NOMO-1 treated with dmso at 0.1 percent for 144 hours (cell line): ENCODE results near the gene PET100.
A peak's percentile ranks its signal among the peaks of the same experiment; 100 is the strongest.

ENCODE experiments used
- DNase-seq: peaks from one replicate; lab custom pipeline; 2025; ENCODE audit not compliant: unreplicated experiment; lab: John Stamatoyannopoulos, UW

PET100 gene

DNA sequence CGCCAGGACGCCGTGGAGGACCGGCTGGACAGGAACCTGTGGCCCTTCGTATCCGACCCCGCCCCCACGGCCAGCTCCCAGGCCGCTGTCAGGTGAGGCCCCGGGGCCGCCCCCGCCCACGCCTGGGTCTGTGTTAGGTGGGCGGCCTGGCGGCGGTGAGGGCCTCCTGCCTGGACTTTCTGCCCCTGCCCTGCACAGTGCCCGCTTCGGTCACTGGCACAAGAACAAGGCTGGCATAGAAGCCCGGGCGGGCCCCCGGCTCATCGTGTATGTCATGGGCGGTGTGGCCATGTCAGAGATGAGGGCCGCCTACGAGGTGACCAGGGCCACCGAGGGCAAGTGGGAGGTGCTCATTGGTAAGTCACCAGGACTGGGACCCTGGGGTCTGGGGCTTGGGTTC lies 17.6 kb downstream of the PET100 start:
- DNase-seq, result no peak

- DNase-seq, result no peak
These were observed 18.8 kb downstream of the PET100 start for GRCh38 chr19:7648265-7649014.

DNA sequence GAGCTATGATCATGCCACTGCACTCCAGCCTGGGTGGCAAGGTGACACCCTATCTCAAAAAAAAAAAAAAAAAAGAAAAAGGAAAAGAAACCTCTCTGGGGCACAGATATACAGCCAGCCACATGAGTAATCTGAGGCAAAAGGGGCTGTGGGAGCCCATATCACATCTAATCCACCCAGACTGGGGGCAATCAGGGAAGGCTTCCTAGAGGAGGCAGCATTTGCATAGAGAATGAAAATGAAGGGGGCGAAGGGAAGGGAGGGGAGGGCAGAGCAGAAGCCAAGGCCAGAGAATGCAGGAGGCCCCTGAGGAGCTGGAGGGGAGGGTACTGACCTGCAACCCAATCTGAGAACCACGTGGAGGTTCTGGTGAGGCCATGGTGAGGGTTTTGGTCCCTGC lies 20.6 kb downstream of the PET100 start:
- DNase-seq, result no peak

- DNase-seq, result peak; percentile 94
These were observed 22.6 kb downstream of the PET100 start for GRCh38 chr19:7652061-7652641.

- DNase-seq, result no peak
These were observed 24.8 kb downstream of the PET100 start for GRCh38 chr19:7654401-7654800.

GRCh38 chr19:7655581-7655980 lies 26.0 kb downstream of the PET100 start:
- DNase-seq, result peak; percentile 87

DNA sequence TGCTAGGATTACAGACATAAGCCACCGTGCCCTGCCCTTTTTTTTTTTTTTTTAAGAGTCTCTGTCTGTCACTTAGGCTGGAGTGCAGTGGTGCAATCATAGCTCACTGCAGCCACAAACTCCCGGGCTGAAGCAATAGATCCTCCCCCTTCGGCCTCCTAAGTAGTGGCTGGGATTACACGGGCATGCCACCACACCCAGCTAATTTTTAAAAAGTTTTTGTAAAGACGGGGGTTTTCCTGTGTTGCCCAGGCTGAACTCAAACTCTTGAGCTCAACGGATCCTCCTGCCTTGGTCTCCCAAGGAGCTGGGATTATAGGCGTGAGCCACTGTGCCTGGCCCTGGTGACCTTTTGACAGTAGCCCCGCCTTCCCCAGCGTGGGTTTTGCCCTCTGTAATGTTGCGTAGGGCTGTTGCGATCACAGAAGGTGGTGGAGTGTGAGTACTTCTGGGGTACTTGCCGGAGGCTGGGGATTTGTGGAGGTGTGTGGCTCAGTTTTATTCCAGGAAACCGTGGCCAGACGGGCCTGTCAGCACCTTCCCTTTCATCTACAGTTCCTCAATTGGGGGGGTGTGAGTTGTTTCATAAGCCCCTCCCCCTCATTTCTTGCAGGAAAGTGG lies 27.6 kb downstream of the PET100 start:
- DNase-seq, result peak; percentile 78

- no peak for DNase-seq
These were observed 28.7 kb downstream of the PET100 start for GRCh38 chr19:7658219-7658686.

DNA sequence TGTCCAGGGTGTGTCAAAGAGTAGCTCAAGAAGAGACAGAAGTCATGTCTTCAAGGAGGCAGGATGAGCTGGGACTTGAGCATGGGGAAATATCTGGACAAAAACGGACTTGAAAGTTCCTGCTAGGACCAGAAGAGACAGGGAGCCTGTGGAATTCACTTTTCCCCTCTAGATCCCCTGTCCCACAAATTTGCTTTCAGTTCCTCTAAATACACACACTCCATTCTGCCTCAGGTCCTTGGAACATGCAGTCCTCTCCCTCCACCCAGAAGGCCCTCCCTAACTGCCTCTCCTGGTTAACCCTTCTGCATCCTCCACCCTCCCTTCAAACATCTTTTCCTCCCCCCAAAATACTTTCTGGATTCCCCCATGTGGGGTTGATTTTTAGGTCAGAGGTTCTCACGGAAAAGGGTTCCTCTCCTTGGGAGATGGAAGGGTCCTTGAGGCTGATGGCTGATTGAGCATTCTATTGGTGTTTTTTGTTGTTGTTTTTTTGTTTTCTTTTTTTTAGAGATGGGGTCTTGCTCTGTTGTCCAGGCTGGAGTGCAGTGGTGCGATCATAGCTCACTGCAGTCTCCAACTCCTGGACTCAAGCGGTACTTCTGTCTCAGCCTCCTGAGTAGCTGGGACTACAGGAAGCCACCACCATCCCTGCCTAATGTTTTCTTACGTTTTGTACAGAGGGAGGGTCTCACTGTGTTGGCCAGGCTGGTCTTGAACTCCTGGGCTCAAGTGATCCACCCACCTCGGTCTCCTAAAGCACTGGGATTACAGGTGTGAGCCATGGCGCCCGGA lies 32.3 kb downstream of the PET100 start:
- DNase-seq, result no peak

DNA sequence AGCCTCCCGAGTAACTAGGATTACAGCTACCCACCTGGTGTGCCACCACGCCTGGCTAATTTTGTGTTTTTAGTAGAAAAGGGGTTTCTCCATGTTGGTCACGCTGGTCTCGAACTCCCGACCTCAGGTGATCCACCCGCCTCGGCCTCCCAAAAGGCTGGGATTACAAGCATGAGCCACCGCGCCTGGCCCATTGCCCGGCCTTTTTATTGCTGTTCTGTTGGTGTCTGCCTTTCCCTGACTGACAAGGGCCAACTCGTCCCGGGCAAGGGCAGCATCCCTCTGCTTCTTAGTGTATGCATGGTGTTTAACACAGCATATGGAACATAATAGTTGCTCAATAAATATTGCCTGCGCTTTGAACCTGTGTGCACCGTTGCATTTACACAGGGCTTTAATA lies 33.1 kb downstream of the PET100 start:
- no peak for DNase-seq

GRCh38 chr19:7663706-7664105 lies 34.1 kb downstream of the PET100 start:
- DNase-seq, result no peak

DNA sequence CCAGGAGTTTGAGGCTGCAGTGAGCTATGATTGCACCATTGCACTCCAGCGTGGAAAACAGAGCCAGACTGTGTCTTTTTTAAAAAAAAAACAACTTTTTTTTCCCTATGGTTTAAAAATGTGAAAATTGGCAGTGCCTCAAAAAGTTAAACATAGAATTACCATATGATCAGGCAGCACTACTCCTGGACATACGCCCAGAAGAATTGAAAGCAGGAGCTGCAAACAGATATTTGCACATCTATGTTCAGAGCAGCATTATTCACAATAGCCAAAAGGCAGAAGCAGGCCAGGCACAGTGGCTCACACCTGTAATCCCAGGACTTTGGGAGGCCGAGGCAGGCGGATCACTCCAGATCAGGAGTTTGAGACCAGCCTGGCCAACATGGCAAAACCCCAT lies 35.5 kb downstream of the PET100 start:
- DNase-seq, result no peak

DNA sequence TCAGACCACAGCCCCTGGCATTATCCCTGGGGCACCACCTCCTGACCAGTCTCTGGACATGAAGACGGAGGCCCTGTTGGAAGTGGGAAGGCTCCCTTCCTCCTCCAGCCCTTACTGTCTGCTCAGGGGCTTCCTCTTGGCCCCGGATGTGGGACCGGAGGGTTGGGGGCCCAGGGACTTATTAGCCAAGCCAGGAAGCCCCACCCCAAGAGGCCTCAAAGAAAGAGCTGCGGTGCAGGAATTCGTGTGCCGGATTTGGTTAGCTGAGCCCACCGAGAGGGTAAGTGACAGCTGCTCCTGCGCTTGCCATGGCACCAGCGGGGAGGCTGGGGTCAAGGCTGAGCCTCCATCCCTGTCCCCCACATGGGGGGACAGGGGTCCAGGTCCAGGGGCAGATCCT lies 39.2 kb downstream of the PET100 start, which contains the start of gene RETN:
RETN (plus strand) TSS at position 208 of the 400 bp plus-strand sequence. CDS start 278 bp downstream, outside the sequence.
- no peak for DNase-seq

DNA sequence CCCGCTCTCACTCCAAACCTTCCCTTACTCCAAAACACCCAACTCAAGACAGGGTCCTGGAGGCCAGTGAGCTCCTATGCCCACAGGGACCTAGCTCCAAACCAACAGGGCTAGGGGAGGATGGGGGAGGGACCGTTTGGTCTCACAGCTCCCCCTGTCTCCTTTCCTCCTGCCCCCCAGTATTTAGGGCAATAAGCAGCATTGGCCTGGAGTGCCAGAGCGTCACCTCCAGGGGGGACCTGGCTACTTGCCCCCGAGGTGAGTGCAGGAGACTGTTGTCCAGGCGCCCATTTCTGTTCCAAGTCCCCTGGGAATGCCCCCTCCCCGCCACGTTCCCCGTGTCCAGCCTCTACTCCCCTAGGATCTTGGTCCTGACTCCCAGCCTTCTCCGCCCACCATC lies 40.0 kb downstream of the PET100 start:
- DNase-seq, result no peak

DNA sequence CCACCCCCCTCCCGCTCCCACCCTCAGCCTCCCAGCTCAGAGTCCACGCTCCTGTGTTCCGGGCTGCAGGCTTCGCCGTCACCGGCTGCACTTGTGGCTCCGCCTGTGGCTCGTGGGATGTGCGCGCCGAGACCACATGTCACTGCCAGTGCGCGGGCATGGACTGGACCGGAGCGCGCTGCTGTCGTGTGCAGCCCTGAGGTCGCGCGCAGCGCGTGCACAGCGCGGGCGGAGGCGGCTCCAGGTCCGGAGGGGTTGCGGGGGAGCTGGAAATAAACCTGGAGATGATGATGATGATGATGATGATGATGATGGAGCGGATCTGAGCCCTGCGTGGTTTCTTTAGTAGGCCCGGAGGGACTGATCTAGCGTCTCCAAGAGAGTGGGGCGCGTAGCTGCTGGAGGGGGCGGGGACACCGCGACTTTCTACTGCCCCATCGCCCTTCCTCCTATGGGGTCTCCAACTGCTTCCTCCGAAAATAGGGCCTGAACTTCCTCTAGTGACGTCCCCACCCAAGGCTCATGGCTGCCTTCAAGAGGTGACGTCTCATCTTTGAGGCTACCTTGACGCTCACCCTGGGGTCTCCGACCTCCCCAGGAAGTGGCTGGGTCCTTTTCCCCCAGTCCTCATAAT lies 40.7 kb downstream of the PET100 start:
- no peak for DNase-seq

DNA sequence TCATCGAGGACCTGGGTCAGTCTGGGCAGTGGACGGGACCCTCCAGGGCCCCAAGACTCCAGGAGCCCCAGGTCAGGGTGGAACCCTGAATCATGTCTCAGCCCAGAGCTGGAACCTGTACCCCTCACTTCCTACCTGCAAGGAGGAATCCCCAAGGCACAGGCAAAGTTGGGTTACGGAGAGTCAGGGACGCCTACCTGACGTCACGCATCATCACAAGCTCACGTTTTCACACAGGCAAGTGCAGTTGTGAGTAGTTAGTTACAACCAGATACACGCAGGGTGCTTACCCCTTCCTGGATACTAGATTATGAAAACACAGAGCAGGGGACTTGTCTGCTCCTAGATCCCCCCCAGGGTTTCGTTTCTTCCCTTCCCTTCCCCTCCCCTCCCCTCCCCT lies 41.2 kb downstream of the PET100 start:
- DNase-seq, result no peak

- DNase-seq, result no peak
These were observed 42.9 kb downstream of the PET100 start for GRCh38 chr19:7672522-7672921.

- DNase-seq, result peak; percentile 83
These were observed 44.7 kb downstream of the PET100 start for GRCh38 chr19:7674010-7675005.

GRCh38 chr19:7676376-7676775 lies 46.8 kb downstream of the PET100 start:
- peak; percentile 52 for DNase-seq

DNA sequence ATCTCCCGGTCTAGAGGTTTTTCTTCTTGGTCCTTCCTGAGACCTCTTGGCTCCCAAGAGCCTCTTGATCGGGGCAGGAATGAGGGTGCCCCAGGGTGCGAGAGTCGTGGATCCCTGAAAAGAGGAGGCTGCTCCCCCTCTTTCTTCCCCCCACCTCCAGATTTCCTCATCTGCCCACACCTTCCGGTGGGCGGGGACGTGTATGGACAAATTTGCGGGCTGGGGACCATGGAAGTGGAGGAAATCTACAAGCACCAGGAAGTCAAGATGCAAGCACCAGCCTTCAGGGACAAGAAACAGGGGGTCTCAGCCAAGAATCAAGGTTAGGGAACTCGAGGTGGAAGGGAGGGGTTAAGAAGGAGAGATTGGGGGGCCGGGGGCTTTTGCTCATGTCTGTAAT lies 47.3 kb downstream of the PET100 start, which contains the start of gene MCEMP1:
MCEMP1 (plus strand) TSS at position 237 of the 400 bp plus-strand sequence; CDS start at position 268, 31 bp downstream.
- DNase-seq, result no peak
